DMS153 (cell line): ENCODE results near the gene LACRT.
"Not testable (repeated sequence)": the region's sequence is repeated elsewhere in the genome, so short reads cannot be mapped to it uniquely, and the experiment has no call there.

ENCODE experiments used
- DNase-seq: peaks from one replicate; lab custom pipeline; 2025; lab: John Stamatoyannopoulos, UW

The LACRT gene

GRCh38 chr12:54634795-54635194 lies at the start of gene LACRT:
Gene LACRT, minus strand, starts transcription at chr12:54634895. Its CDS starts 54 bp downstream, at chr12:54634841.
- no peak for DNase-seq

- DNase-seq = peak; percentile 7
These were observed 48.7 kb upstream of the LACRT start for GRCh38 chr12:54683398-54683797.

- DNase-seq = no peak
These were observed 48.0 kb upstream of the LACRT start for GRCh38 chr12:54682674-54683073.

GRCh38 chr12:54680374-54680773 lies 45.7 kb upstream of the LACRT start:
- no peak for DNase-seq

DNA sequence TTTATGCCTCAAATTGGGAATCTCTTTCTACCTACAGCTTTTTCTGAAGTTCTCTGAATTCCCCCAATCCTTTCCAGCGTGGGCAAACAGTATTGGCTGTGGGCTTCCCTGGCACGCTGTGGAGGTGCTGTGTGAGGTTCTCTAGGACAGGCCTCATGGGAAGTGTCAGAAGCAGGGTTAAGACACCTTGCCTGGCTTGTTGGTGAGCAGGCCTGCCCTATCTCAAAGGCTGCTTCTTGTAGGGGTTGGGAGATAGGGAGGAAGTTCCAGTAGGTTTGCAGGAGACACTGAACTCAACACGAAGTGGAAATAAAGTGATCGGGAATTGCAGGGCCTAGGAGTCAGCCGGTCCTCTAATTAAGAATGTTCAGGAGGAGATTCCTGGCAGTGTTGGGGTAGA lies 43.4 kb upstream of the LACRT start:
- no peak for DNase-seq

DNA sequence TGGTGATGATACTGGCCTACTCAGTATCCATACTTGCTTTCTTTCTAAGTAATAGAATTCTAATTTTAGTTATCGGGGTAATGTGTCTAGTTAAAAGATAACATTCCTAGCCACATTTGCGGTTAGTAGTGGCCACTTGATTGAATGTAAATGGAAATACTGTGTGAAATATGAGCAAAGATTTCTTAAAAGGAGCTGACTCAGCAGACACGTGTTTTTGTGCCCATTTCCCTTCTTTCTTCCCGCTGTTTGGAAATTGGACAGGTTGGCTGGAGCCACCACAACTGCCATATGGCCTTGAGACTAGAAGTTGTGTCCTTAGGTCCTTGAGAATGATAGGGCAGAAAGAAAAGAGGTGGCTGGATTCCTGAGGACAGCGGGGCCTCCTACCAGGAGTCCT lies 33.2 kb upstream of the LACRT start:
- DNase-seq = no peak

DNA sequence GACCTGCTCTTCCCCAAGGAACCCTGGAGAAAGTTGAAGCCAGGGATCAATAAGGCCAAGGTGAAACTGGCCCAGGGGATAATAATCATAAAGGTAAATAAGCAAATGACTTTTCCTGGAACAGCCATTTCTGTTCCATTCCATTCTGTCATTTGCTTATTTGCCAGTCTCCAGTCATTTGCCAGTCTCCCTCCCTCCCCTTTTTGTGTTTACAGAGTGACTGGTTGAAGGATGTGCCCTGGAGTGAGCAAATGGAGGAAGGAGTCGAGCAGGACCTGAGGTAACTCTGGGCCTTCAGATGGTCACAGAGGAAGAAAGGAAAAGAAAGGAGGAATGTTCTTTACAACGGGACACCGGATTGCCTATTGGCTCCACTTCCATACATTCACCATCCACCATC lies 31.3 kb upstream of the LACRT start:
- no peak for DNase-seq

- not testable (repeated sequence) for DNase-seq
These were observed 30.4 kb upstream of the LACRT start for GRCh38 chr12:54665022-54665635.

DNA sequence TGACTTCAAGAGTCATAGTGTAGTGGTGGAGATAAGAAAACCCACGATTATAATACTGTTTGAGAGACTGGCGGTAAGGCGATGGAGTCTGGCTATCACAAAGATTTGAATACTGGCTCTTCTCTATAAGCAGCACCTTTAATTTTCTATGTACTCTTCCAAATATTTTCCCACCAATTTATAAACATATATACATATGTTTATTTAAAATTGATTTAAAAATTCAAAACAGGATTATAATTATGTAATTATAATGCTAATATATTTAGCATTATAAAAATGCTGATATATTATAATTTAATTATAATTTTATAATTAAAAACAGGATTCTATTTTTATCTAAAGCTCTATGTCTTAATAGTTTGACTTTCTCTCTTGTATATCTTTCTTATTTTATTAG lies 28.9 kb upstream of the LACRT start:
- no peak for DNase-seq

DNA sequence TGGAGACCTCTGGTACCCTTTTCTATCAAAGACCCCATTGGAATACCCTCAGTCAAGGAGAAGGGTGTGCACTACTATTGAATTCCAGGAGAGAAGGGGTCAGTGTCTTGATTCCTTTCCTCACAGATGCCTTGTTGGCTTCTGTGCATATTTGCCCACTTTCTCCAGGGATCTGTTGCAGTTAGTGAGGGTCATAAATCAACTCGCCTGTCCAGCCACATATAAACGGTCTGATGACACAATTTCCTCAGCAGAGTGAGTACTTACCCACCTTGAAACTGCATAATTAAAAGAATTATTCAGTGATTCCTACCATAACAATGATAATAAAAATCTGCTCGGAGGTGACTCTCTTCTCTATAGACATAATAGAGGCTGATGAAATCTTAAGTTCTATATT lies 27.3 kb upstream of the LACRT start:
- no peak for DNase-seq

- DNase-seq = no peak
These were observed 26.4 kb upstream of the LACRT start for GRCh38 chr12:54661048-54661447.

- DNase-seq = no peak
These were observed 25.7 kb upstream of the LACRT start for GRCh38 chr12:54660320-54660962.

DNA sequence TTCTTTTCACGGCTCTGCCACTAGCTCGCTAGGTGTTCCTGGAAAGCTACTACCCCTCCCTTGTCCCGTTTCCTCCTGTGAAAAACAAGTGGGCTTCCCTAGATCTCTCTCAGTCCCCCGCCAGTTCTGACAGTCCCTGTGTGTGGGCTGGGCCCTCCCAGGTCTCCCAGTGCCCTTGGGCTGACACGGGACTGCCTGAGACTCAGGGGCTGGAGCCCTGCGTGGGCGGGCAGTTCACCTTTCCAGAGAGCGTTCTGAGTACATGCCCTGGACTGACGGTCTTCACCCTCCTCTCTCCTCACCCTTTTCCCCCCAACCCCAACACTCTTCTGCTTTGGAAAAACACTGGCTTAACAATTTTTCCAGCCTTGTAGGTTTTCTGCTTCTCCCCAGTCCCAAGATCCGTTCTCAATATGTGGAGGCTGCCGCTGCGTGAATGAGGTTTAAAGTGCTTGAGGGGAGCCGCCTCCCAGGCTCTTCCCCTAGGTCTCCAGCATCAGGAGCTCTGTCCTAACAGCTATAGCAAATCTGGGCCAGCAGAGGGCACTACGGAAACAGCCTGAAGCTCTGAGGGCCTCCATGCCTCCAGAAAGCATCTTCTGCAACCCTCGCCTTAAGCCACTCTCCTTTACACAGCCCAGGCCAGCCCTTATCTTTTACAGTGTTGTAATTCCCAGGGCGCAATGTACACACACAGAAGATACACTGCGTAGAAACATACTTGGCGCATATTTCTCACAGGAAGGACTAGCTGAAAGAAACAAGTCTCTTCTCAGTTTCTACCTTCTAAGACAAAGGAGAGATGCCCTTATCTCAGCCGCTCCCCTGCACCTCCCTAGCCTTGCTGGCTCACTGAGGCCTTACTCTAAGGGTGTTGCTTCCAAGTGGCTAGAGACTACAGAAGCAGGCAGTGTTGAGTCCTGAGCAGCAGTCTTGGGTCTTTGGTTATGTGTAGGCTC lies 23.9 kb upstream of the LACRT start:
- peak; percentile 27 for DNase-seq

DNA sequence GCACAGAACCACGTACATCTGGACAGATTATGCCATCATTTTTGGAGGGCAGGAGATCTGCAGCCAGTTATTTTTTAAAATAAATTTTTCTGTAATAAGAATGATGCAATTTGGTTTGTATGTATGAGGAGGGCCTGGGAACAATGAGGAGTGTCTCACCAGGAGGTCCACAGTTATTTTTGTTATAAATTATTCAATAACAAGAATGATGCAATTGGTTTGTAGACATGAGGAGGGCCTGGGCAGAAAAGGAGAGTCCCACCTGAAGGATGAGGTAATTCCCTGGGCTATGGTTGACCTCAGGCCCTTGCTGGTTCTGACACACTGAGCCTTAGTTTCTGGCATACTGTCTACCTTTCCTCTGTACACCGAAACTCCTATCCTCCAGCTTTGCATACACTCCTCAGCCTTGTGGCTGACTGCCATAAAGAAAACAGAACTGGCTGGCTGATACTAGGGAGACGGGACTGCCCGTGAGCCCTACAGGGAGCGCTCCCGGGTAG lies 22.5 kb upstream of the LACRT start:
- DNase-seq = no peak

GRCh38 chr12:54654926-54655325 lies 20.2 kb upstream of the LACRT start:
- DNase-seq = no peak

GRCh38 chr12:54653025-54653424 lies 18.3 kb upstream of the LACRT start:
- no peak for DNase-seq

GRCh38 chr12:54650889-54651288 lies 16.2 kb upstream of the LACRT start:
- no peak for DNase-seq

DNA sequence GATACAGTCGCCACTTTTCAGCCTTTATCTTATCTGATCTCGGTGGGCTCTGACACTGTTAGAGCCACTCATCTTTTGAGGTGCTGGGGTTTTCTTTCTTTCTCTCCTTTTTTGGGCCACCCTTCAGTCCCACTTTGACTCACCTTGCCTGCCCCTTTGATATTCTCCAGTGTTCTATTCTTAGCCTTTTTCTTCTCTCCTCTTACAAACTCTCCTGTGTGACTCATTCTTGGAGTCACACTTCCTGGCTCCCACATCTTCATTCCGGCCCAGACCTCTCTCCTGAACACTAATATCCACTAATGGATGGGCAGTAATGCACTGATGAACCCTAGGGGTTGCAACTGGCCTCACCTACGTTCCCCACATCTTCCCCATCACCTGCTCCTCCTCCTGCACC lies 15.7 kb upstream of the LACRT start:
- DNase-seq = no peak

GRCh38 chr12:54649825-54650224 lies 15.1 kb upstream of the LACRT start:
- DNase-seq = no peak

DNA sequence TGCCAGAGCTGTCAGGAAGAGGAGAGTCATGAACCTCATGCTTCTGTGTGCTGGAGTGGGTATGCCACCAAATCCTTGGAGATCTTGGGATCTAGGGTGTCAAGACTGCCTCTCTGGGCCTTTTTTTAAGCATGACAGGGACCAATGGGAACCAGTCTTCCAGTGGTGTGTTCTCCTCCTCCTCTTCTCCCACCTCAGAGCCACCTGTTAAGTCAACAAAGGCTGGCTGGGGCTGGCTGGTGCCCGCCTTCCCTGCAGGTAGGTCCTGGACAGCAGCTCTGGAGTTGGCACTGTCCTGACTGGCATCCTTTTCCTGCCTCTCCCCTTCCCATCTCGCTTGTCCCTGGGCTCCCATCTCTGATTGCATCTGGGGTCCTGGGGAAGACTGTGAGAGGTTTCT lies 13.6 kb upstream of the LACRT start, which contains the start of gene DCD:
Gene DCD, minus strand, starts transcription at position 101 of the 400 bp plus-strand sequence. Its CDS starts 62 bp downstream, at position 39.
- DNase-seq = no peak

DNA sequence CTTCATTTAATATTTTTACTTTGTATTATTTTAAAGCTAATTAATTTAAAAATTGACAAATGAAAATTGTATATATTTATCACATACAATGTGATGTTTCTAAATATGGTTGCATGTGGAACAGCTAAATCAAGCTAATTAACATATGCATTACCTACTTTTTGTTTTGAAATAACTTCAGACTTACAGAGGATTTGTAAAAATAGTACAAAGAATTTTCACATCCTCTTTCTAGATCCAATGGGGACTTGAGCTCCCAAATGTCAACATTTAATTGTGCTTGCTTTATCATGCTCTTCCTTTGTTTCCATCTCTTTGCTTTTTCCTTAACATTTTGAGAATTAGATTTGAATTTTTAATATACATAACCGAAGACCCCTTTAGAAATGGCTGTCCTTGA lies 6.9 kb upstream of the LACRT start:
- DNase-seq = no peak

- DNase-seq = no peak
These were observed 6.4 kb upstream of the LACRT start for GRCh38 chr12:54641089-54641488.

- not testable (repeated sequence) for DNase-seq
These were observed 4.4 kb upstream of the LACRT start for GRCh38 chr12:54639112-54639511.
